GM12891 (cell line): Measurements from ENCODE around the gene SALL3.

ENCODE experiments used
- PAX5 ChIP-seq: IDR thresholded peaks from 2 replicates; pipeline ENCODE4 v1.6.1; 2011; ENCODE audit warnings: low read length, moderate library complexity, mild to moderate bottlenecking; ENCODE audit not compliant: insufficient read depth, severe bottlenecking
- POLR2A ChIP-seq: IDR thresholded peaks from 2 replicates; pipeline ENCODE4 v1.6.1; 2011; ENCODE audit warnings: low read depth, low read length, control low read depth
- POLR2AphosphoS5 ChIP-seq: IDR thresholded peaks from 2 replicates; pipeline ENCODE4 v1.6.1; 2011; ENCODE audit warnings: low read depth, low read length, control low read depth
- TAF1 ChIP-seq: IDR thresholded peaks from 2 replicates; pipeline ENCODE4 v1.6.1; 2011; ENCODE audit warnings: low read depth, low read length, control low read depth

GRCh38 chr18:78992041-78993011, 12.7 kb downstream of the SALL3 start:
- TF ChIP-seq TAF1, result no peak
- TF ChIP-seq POLR2A, result no peak
- TF ChIP-seq POLR2AphosphoS5, result no peak
- no peak for TF ChIP-seq PAX5
